ENCODE results near the gene CSRP2. TPM values are rescaled to one million over a fixed set of nuclear protein-coding genes. Genes with fewer than 3 reads are reported as not detected.

Gene CSRP2
- total and polyA plus RNA-seq, 2 of the 8 experiments (the other 6 are each of a cell fraction or from before 2014, with no cell fraction given), result 149 to 227 TPM

GRCh38 chr12:76878099-76878898 is 520 bp downstream of the CSRP2 start:
- FAIRE-seq (no peak), DNase-seq (ENCODE audit: low read depth in 1 of 2, low spot score in 2 of 2) (peak in 1 of 2 experiments; percentile 83)
- no peak overlapping the region for H2AK5ac ChIP-seq (ENCODE audit: low read depth, low read length)
- H3K23ac ChIP-seq (ENCODE audit: insufficient read length), result no peak overlapping the region
- H3K79me1 ChIP-seq (ENCODE audit: low read depth, low read length), result peaks cover 14% of the 10 kb centered on the region
- H2BK20ac ChIP-seq (ENCODE audit: low read length), result no peak overlapping the region
- H4K91ac ChIP-seq (replicated peaks; ENCODE audit: insufficient read length, low read length), result peak overlapping the region; percentile 61
- no peaks in the 10 kb centered on the region for H3K9me3 ChIP-seq (ENCODE audit: insufficient read depth in 2 of 2, low read depth in 1 of 2, low read length in 1 of 2)
- H4K8ac ChIP-seq (ENCODE audit: extremely low read depth, insufficient read depth, low read length), result peak overlapping the region; percentile 93; the same call in 1 of the 2 replicates
- peak overlapping the region; percentile 56 to 89 (median 84) for H3K4me3 ChIP-seq (ENCODE audit: extremely low read depth in 1 of 4, insufficient read depth in 2 of 4, low read depth in 3 of 4, low read length in 4 of 4)
- peak overlapping the region; percentile 85 for H3K27ac ChIP-seq (ENCODE audit: low read depth, low read length)
- H2BK5ac ChIP-seq (ENCODE audit: low read depth, low read length), result peak overlapping the region; percentile 57; the same call in 1 of the 2 replicates
- peaks cover 4 to 8% of the 10 kb centered on the region in 2 experiments for H4K20me1 ChIP-seq (replicated peaks in 1 of 2; ENCODE audit: control insufficient read depth in 1 of 2, insufficient read depth in 2 of 2, low read length in 2 of 2)
- H2BK12ac ChIP-seq (ENCODE audit: low read depth, low read length), result peak overlapping the region; percentile 19; the same call in 1 of the 2 replicates
- 1% methylated on average over 39 of the region's 44 CpGs; no CpG with 5 or more reads in 1 of the 2 experiments for WGBS, 2 experiments (ENCODE audit: extremely low coverage in 1 of 2, insufficient coverage in 1 of 2, insufficient read length in 1 of 2, insufficient replicate concordance in 2 of 2, low coverage in 1 of 2, low lambda C conversion rate in 2 of 2, missing lambda C conversion rate in 1 of 2)
- ChIA-PET POLR2A (ENCODE audit: partially characterized antibody) (interaction anchor here (0.7 to 2.6 kb wide), 21 partner anchors 8 to 132 kb away, joined by 3 to 19 read pairs (median 3); no protein-coding TSS in a partner anchor), CTCF (ENCODE audit: partially characterized antibody) (interaction anchor here (0.6 to 1.5 kb wide), 8 partner anchors 13 to 773 kb away, joined by 3 to 4 read pairs (median 3); no protein-coding TSS in a partner anchor)
- H3K4ac ChIP-seq (replicated peaks; ENCODE audit: insufficient read length, low read depth, low read length), result no peak overlapping the region
- no peak overlapping the region for H2AFZ ChIP-seq (ENCODE audit: low read length)
- peaks cover 4% of the 10 kb centered on the region for H3K23me2 ChIP-seq (ENCODE audit: low read depth, low read length)
- H3K18ac ChIP-seq (ENCODE audit: extremely low read depth, low read length), result peak overlapping the region; percentile 79; the same call in 1 of the 2 replicates
- H3K27me3 ChIP-seq (replicated peaks in 1 of 4; ENCODE audit: control insufficient read depth in 3 of 4, extremely low read depth in 1 of 4, insufficient read depth in 3 of 4, low read length in 3 of 4), result no peaks in the 10 kb centered on the region
- no peak overlapping the region for H3K14ac ChIP-seq (ENCODE audit: insufficient read length)
- H3K4me1 ChIP-seq (replicated peaks in 1 of 4; ENCODE audit: control insufficient read depth in 3 of 4, insufficient read depth in 4 of 4, low read length in 3 of 4), result peaks cover 6 to 22% (median 15%) of the 10 kb centered on the region in 4 experiments; a peak in 6 of 7 replicates
- no peak overlapping the region for H2BK120ac ChIP-seq (replicated peaks; ENCODE audit: low read depth, low read length)
- peak overlapping the region; percentile 83 for H3K56ac ChIP-seq (replicated peaks; ENCODE audit: insufficient read length, low read depth, low read length)
- no peak overlapping the region for H2BK15ac ChIP-seq (ENCODE audit: low read length)
- no peaks in the 10 kb centered on the region for H3K36me3 ChIP-seq (ENCODE audit: control insufficient read depth in 2 of 4, insufficient read depth in 4 of 4, low read length in 3 of 4)
- peak overlapping the region; percentile 75 for H4K5ac ChIP-seq (ENCODE audit: insufficient read length, low read depth, low read length)
- peak overlapping the region; percentile 54 to 92 (median 82) for H3K9ac ChIP-seq (replicated peaks in 1 of 4; ENCODE audit: extremely low read depth in 1 of 4, low read depth in 3 of 4, low read length in 3 of 4)
- H3K79me2 ChIP-seq (ENCODE audit: control insufficient read depth in 1 of 2, insufficient read depth in 2 of 2, low read length in 2 of 2), result peaks cover 6 to 44% of the 10 kb centered on the region in 2 experiments
- H3K4me2 ChIP-seq (ENCODE audit: insufficient read depth in 1 of 2, low read depth in 2 of 2, low read length in 2 of 2), result peak overlapping the region; percentile 76 to 83
- TF ChIP-seq CTCF (IDR thresholded peaks at IDR 0.05; ENCODE audit: control extremely low read depth in 1 of 3, insufficient read depth in 1 of 3, low read depth in 1 of 3, low read length in 3 of 3) (peak; percentile 29 to 48 (median 35); a peak in 3 of 4 replicates), TAF1 (IDR thresholded peaks at IDR 0.05; ENCODE audit: low read depth, low read length) (peak; percentile 30; the same call in 1 of the 2 replicates), SIN3A (conservative IDR thresholded peaks at IDR 0.05 in 1 of 2, IDR thresholded peaks at IDR 0.05 in 1 of 2; ENCODE audit: low read depth in 1 of 2, low read length in 2 of 2) (peak in 1 of 2 experiments; percentile 70; a peak in 1 of 4 replicates), CEBPB (IDR thresholded peaks at IDR 0.05; ENCODE audit: low read depth, low read length) (peak; percentile 23; the same call in 1 of the 2 replicates), RAD21 (IDR thresholded peaks at IDR 0.05 in 1 of 2, conservative IDR thresholded peaks at IDR 0.05 in 1 of 2; ENCODE audit: low read depth in 2 of 2, low read length in 2 of 2) (0 out of 4 replicates have a peak, but pooled peaks of 1 of the 2 experiments have one; percentile 11)
- TF ChIP-seq, protein P1, sequence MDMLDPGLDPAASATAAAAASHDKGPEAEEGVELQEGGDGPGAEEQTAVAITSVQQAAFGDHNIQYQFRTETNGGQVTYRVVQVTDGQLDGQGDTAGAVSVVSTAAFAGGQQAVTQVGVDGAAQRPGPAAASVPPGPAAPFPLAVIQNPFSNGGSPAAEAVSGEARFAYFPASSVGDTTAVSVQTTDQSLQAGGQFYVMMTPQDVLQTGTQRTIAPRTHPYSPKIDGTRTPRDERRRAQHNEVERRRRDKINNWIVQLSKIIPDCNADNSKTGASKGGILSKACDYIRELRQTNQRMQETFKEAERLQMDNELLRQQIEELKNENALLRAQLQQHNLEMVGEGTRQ (IDR thresholded peaks at IDR 0.05; ENCODE audit: low read length), result no peak

All from H1 (cell line).